ENCODE results near the gene SYTL5. TPM values are rescaled to one million over a fixed set of nuclear protein-coding genes. Genes with fewer than 3 reads are reported as not detected.

SYTL5 gene
- total and polyA plus RNA-seq, 10 donors: 0.15 TPM; not detected in 9

DNA sequence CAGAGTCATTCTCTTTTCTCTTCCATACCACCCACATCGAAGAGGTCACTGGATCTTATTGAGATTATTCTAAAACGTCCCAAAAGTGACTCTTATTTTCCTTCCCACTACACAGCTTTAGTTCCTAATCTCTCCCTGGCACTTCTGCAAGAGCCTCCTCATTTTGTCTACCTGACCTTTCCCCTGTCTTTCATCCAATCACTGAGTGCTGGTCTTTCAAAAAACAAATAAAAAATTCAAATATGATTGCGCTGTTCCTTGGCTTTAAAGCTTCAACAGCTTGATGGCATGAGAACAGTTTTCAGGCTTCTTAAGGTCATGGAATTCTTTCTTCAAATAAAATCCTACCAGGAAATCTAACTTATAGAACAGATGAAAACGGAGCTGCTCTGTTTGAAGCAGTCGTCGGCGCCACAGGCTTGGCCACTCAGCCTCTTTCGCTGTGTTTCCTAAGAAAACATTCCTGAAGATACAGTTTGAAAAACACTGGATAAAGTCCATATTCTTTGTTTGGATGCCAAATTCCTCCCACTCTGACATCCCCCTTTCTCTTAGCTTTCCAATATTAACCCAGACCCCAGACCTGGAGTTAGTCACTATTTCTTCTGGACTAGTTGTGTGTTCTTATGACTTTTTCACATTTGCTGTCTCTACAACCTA, 12.5 kb downstream of the SYTL5 start:
- no peak overlapping the region for H3K27ac ChIP-seq
- no peak for TF ChIP-seq POLR2A (IDR thresholded peaks at IDR 0.05)
- TF ChIP-seq POLR2AphosphoS5 (IDR thresholded peaks at IDR 0.05): no peak
- TF ChIP-seq, protein P1, sequence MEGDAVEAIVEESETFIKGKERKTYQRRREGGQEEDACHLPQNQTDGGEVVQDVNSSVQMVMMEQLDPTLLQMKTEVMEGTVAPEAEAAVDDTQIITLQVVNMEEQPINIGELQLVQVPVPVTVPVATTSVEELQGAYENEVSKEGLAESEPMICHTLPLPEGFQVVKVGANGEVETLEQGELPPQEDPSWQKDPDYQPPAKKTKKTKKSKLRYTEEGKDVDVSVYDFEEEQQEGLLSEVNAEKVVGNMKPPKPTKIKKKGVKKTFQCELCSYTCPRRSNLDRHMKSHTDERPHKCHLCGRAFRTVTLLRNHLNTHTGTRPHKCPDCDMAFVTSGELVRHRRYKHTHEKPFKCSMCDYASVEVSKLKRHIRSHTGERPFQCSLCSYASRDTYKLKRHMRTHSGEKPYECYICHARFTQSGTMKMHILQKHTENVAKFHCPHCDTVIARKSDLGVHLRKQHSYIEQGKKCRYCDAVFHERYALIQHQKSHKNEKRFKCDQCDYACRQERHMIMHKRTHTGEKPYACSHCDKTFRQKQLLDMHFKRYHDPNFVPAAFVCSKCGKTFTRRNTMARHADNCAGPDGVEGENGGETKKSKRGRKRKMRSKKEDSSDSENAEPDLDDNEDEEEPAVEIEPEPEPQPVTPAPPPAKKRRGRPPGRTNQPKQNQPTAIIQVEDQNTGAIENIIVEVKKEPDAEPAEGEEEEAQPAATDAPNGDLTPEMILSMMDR (IDR thresholded peaks at IDR 0.05 in 8 of 11, conservative IDR thresholded peaks at IDR 0.05 in 3 of 11): no peak
- H3K36me3 ChIP-seq: no peaks in the 10 kb centered on the region
- intact Hi-C loops (cut with DNase I; ENCODE audit: low total_unique reads): no loop called here
- DNase-seq: no peak
- H3K4me1 ChIP-seq: no peaks in the 10 kb centered on the region
- 65 to 85% (median 77%) methylated on average over 8 of the region's 8 CpGs for WGBS, 5 donors
- H3K4me3 ChIP-seq: no peak overlapping the region
- no peaks in the 10 kb centered on the region for H3K27me3 ChIP-seq (replicated peaks in 1 of 7)
- H3K9me3 ChIP-seq: peaks cover 0 to under 1% (median 0%) of the 10 kb centered on the region in 8 donors

DNA sequence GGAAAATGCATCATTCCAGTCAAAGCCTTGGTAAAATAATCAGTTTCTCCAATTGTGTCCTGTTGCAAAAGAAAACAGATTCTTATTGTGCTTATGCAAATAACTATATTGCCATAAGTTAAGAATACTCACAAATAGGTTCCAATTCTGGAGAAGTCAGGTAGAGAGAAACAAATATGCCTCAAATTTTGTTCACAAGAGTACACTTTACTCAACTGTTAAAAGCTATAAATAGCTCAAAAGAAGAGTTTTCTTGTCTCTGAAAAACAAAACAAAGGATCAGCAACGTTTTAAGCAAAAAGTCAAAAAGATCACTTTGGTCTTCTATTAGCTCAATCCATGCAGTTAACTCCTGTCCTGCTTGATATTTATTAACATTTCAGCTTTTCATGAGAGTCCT, 21.9 kb downstream of the SYTL5 start:
- Histone ChIP-seq H3K4me3 (no peak overlapping the region), H3K9me3 (peaks cover 0 to 15% (median 0%) of the 10 kb centered on the region in 8 donors), H3K27me3 (replicated peaks in 1 of 7) (peaks cover 0 to 6% (median 0%) of the 10 kb centered on the region in 7 donors), H3K36me3 (no peaks in the 10 kb centered on the region), H3K4me1 (no peaks in the 10 kb centered on the region), H3K27ac (no peak overlapping the region)
- DNase-seq: no peak
- WGBS, 5 donors: 23 to 68% (median 45%) methylated on average over 1 of the region's 1 CpG
- no peak for TF ChIP-seq POLR2A (IDR thresholded peaks at IDR 0.05)
- TF ChIP-seq, protein P1 (IDR thresholded peaks at IDR 0.05 in 8 of 11, conservative IDR thresholded peaks at IDR 0.05 in 3 of 11): no peak
- intact Hi-C loops (cut with DNase I; ENCODE audit: low total_unique reads): no loop called here

DNA sequence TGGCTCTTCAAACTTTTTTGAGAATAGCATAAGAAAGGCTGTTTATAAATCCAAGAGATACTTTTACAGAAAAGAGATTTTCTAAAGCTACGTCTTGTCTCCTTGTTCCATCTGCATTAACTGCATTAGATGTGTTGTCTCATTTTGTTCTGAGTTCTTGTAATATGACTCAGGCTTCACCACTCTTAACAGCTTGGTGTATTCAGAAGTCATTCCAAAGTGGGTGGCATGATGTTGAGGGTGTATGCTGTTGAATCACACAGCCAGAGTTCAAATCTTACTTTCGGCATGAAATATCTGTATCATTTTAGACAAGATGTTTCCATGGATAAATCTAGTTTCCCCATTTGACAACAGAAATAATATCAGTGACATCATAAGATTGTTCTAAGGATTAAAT, 30.1 kb downstream of the SYTL5 start:
- TF ChIP-seq, protein P1 (IDR thresholded peaks at IDR 0.05 in 8 of 11, conservative IDR thresholded peaks at IDR 0.05 in 3 of 11): no peak
- TF ChIP-seq POLR2AphosphoS5 (IDR thresholded peaks at IDR 0.05): no peak
- TF ChIP-seq POLR2A (IDR thresholded peaks at IDR 0.05): no peak
- intact Hi-C loops (cut with DNase I; ENCODE audit: low total_unique reads): no loop called here
- H3K27me3 ChIP-seq (replicated peaks in 1 of 7): peaks cover 0 to 8% (median 0%) of the 10 kb centered on the region in 7 donors
- 87 to 96% (median 93%) methylated on average over 2 of the region's 2 CpGs for WGBS, 5 donors
- H3K27ac ChIP-seq: no peak overlapping the region
- no peak overlapping the region for H3K4me3 ChIP-seq
- H3K9me3 ChIP-seq: no peaks in the 10 kb centered on the region
- no peak for DNase-seq
- no peaks in the 10 kb centered on the region for H3K4me1 ChIP-seq
- no peaks in the 10 kb centered on the region for H3K36me3 ChIP-seq

DNA sequence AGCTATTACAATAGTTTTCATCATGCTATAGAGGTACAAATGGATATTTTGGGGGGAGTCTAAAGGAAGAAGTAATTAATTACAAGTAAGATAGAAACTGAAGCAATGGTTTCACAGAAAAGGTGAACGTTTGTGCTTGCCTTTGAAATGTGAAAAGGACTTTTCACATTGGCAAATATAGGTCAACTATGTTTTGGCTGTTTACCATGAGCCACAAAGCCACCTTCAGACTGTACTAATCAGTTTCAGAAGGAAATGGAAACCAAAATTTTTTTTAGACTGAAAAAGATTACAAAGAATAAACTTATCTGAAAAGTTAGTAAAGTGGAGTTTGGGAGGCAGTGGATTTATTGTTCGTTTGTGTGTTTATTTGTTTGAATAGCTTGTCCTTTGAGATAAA, 32.1 kb downstream of the SYTL5 start:
- Histone ChIP-seq H3K27ac (no peak overlapping the region), H3K36me3 (no peaks in the 10 kb centered on the region), H3K9me3 (no peaks in the 10 kb centered on the region), H3K27me3 (replicated peaks in 1 of 7) (peaks cover 0 to 11% (median 0%) of the 10 kb centered on the region in 7 donors), H3K4me3 (no peak overlapping the region), H3K4me1 (no peaks in the 10 kb centered on the region)
- no peak for DNase-seq
- whole genome bisulfite sequencing, 5 donors: 41 to 66% (median 57%) methylated on average over 2 of the region's 2 CpGs
- intact Hi-C loops (cut with DNase I; ENCODE audit: low total_unique reads): no loop called here
- TF ChIP-seq POLR2AphosphoS5 (IDR thresholded peaks at IDR 0.05): no peak
- no peak for TF ChIP-seq POLR2A (IDR thresholded peaks at IDR 0.05)
- TF ChIP-seq, protein P1 (IDR thresholded peaks at IDR 0.05 in 8 of 11, conservative IDR thresholded peaks at IDR 0.05 in 3 of 11): no peak
